DND-41 (cell line): Measurements from ENCODE around the gene EXOC4.

Source experiments
- CTCF ChIP-seq: IDR thresholded peaks from 2 replicates; pipeline ENCODE4 v1.5.1; 2012; ENCODE audit warnings: borderline replicate concordance, low read length, moderate library complexity, mild to moderate bottlenecking; ENCODE audit not compliant: poor library complexity, severe bottlenecking; ENCODE audit errors: extremely low read depth
- EZH2 ChIP-seq: IDR thresholded peaks from 3 replicates; pipeline ENCODE4 v1.6.1; 2012; ENCODE audit warnings: borderline replicate concordance, low read depth, mild to moderate bottlenecking, moderate library complexity, low read length, inconsistent platforms; ENCODE audit not compliant: severe bottlenecking

- TF ChIP-seq CTCF (no peak), EZH2 (no peak)
These were observed 46.8 kb downstream of the EXOC4 start for GRCh38 chr7:133299676-133300075.
